PFSK-1 (cell line): Measurements from ENCODE around the gene GALNS.

Experiments
- FOXP2 ChIP-seq: optimal IDR thresholded peaks from 2 replicates; pipeline ENCODE3; 2011; ENCODE audit warnings: borderline replicate concordance, control low read depth, inconsistent platforms; ENCODE audit not compliant: insufficient read depth; ENCODE audit errors: extremely low read length, extremely low read depth
- POLR2AphosphoS5 ChIP-seq: IDR thresholded peaks from 2 replicates; pipeline ENCODE4 v1.6.1; 2012; ENCODE audit warnings: low read depth, mild to moderate bottlenecking, control low read depth, low read length, moderate library complexity
- REST ChIP-seq, 2 experiments: IDR thresholded peaks; 2 replicates each; pipeline versions ENCODE4 v1.6.1 to v1.8.0; 2011 to 2012; ENCODE audit warnings: low read depth in 2 of 2, low read length in 2 of 2, control low read depth in 1 of 2, inconsistent platforms in 1 of 2, mild to moderate bottlenecking in 1 of 2, moderate library complexity in 1 of 2; ENCODE audit not compliant: insufficient read depth in 1 of 2
- SIN3A ChIP-seq: IDR thresholded peaks from 2 replicates; pipeline ENCODE4 v1.6.1; 2012; ENCODE audit warnings: mild to moderate bottlenecking, low read length, moderate library complexity, borderline replicate concordance; ENCODE audit not compliant: insufficient read depth
- TAF1 ChIP-seq: IDR thresholded peaks from 2 replicates; pipeline ENCODE4 v1.6.1; 2012; ENCODE audit warnings: low read length, control low read depth, borderline replicate concordance; ENCODE audit not compliant: insufficient read depth

Gene GALNS

GRCh38 chr16:88764913-88765349, 91.8 kb downstream of the GALNS start:
- TF ChIP-seq SIN3A (no peak), TAF1 (no peak), POLR2AphosphoS5 (no peak), FOXP2 (no peak), REST (IDR thresholded peaks at IDR 0.05; ENCODE audit: insufficient read depth in 1 of 2, low read depth in 2 of 2, low read length in 2 of 2) (no peak)

GRCh38 chr16:88764080-88764479, 92.7 kb downstream of the GALNS start:
- TF ChIP-seq TAF1 (no peak), SIN3A (no peak), POLR2AphosphoS5 (no peak), FOXP2 (no peak), REST (IDR thresholded peaks at IDR 0.05; ENCODE audit: insufficient read depth in 1 of 2, low read depth in 2 of 2, low read length in 2 of 2) (no peak)
